Dermis microvascular lymphatic vessel endothelial cell (primary cell): ENCODE results near the gene R3HDM2. TPM values are rescaled to one million over a fixed set of nuclear protein-coding genes. Genes with fewer than 3 reads are reported as not detected.
"Not testable (repeated sequence)": the region's sequence is repeated elsewhere in the genome, so short reads cannot be mapped to it uniquely, and the experiment has no call there.

ENCODE experiments used
- DNase-seq, 2 donors: peaks; one replicate each; pipeline versions ENCODE4 v3.0.0 to v3.0.0-alpha.2; 2010; ENCODE audit warnings: low read depth in 2 of 2
- total RNA-seq: library from RNA; depleted of rRNA; stranded (reverse); fragments of >200 nt; gene quantifications from 2 replicates; pipeline ENCODE4 v1.2.1, GENCODE V29; 2014

The R3HDM2 gene
- total RNA-seq, 1 donor from 2014 or later = 3.1 TPM

DNA sequence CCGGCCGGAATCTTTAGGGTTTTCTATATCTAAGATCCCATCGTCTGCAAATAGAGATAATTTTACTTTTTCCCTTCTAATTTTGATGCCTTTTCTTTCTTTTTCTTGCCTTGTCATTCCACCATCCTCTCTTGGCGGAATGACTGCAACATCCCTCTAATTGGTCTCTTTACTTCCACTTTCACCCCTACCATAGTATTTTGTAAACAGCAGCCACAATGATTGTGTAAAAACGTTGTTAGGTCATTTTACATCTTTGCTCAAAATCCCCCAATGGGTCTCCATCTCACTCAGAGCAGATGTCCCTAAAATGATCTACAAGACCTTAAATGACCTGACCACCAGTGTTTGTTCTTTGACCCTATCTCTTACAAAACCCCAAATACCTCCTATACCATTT lies 99.9 kb downstream of the R3HDM2 start:
- DNase-seq = no peak

- no peak for DNase-seq
Measured at GRCh38 chr12:57329219-57329618, 101.6 kb downstream of the R3HDM2 start.

GRCh38 chr12:57325395-57325794 lies 105.4 kb downstream of the R3HDM2 start:
- no peak for DNase-seq

GRCh38 chr12:57323416-57323815 lies 107.4 kb downstream of the R3HDM2 start:
- no peak for DNase-seq

DNA sequence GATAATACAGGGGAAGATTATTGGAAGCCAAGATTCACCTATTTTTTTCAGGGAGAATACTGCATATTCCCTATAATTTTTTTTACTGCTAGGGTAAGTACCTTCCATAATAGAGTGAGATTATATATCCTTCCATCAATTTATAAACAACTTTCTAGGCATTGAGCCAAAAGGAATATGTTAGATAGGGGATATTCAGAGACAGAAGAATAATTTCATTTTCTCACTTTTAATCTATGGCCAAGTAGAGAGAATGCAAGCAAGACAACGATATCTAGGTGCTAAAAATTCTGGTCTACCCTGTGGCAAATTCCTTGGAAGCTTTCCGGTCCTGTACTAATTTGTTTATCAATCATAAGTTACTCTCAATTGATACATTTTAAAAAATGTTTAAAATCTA lies 110.2 kb downstream of the R3HDM2 start:
- DNase-seq = no peak

DNA sequence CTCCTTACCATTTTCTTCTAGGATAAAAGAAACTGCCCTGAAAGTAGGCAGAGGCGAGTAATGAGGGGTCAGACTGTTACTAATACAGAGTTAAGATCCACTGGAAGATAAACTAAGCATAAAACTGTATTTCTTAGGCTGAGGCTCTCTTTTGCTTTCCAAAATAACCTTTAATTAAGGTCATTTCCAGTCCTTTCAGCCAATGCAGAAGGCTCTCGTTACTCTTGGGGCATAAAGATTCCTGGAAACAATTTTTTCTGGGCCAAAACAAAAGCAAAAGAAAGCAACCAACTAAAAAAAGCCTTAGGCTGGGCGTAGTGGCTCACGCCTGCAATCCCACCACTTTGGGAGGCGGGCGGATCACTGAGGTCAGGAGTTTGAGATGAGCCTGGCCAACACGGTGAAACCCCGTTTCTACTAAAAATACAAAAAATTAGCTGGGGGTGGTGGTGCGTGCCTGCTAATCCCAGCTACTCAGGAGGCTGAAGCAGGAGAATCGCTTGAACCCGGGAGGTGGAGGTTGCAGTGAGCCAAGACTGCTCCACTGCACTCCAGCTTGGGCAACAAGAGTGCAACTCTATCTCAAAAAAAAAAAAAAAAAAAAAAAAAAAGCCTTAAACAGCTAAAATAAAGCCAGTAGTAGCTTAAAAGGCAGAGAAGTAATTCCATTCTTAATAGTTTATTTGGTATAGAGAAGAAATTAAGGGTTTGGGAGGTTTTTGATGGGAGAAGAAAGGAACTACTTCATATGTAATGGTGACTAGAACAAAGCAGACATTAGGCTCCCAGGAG lies 111.0 kb downstream of the R3HDM2 start:
- no peak for DNase-seq

DNA sequence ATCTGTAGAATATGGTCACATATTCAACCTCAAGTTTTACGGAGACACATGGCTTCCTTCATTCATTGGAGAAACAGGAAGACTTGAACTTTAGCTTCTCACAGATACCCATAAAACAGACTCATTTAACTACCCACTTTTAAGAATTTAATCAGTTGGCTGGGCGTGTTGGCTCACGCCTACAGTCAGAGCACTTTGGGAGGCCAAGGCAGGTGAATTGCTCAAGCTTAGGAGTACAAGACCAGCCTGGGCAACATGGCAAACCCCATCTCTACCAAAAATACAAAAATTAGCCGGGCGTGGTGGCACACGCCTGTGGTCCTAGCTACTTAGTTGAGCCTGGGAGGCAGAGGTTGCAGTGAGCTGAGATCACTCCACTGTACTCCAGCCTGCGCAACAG lies 115.2 kb downstream of the R3HDM2 start:
- no peak for DNase-seq

GRCh38 chr12:57312287-57312686 lies 118.6 kb downstream of the R3HDM2 start:
- DNase-seq = not testable (repeated sequence)

GRCh38 chr12:57309420-57309819 lies 121.4 kb downstream of the R3HDM2 start:
- DNase-seq = peak; percentile 41 to 45

- DNase-seq = no peak
Measured at GRCh38 chr12:57300961-57301584, 129.8 kb downstream of the R3HDM2 start.

DNA sequence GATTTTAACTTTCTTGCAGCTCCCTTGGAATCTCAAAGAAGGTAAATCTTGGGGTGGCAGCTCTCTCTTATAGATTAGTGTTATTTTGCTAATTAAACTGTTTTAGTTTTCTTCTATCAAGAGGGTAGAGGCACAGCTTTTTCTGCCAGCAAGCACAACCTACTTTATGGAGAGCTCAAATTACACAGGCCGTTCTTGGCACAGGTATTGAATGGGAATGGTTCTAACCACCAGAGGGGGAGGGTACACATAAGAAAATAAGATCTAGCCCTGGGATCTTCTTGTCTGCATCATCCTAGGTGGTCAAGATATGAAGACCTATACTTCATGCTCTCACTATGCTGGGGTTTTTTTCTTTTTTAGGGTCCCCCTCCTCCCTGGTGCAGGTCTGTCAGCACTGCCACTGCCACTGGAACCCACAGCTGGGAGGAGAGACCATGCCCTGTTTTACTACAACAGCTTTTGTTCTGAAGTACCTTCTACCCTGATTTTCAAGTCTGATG lies 131.3 kb downstream of the R3HDM2 start:
- DNase-seq = no peak

DNA sequence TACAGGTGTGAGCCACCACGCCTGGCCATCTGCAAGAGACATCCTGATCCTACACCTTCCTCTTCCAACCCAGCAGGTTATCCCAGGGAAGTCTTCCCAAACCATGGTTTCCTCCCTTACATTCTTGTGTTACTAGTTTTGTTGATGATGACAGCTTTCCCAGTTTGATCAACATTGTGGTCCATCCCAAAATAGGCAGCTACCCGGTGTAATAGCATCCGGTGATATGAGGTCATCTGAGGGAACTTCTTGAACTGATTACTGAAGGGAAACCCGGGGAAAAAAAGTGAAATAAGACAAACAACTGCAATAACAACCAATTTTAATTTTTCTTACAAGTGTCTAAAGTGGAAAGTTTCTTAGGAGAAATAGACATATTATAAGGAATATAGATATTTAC lies 134.6 kb downstream of the R3HDM2 start:
- DNase-seq = no peak

GRCh38 chr12:57282073-57282472 lies 148.8 kb downstream of the R3HDM2 start:
- DNase-seq = not testable (repeated sequence)

DNA sequence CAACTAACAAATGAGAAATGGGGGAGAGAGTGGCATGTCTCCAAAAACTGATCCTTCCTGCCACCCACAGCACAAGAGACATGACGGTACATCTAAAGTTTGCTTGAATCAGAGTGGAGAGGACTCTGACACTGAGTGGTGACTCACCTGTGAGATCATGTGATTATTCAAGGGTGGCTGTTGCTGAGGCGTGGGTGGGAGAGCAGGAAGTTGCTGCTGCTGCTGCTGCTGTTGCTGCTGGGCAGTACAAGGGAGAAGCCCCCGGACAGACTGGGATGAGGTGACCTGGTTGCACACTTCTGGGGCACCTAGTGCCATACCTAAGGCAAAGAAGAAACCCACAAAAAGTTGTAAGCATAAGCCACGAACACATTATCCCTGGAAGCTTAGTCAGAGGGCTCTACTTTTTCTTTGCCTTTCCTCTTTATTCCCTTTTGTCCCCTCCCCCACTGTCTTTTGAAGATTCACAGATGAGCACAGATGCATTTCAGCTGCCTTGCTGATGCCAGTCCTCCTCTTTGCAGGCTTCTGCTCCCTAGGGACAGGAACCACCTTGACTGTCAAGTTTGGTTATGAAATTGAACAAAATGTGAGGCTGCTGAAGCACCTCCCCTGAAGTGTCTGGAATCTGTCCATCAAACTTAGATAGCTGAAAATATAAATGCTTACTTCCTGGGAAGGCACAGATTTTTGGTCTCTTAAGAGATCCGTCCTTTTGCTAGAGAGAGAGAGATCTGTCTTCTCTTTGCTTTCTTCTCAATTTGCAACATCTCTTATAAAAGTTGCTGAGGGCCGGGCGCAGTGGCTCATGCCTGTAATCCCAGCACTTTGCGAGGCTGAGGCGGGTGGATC lies 150.4 kb downstream of the R3HDM2 start:
- peak; percentile 43 to 88 for DNase-seq

- DNase-seq = no peak
Measured at GRCh38 chr12:57278465-57279381, 152.1 kb downstream of the R3HDM2 start.

DNA sequence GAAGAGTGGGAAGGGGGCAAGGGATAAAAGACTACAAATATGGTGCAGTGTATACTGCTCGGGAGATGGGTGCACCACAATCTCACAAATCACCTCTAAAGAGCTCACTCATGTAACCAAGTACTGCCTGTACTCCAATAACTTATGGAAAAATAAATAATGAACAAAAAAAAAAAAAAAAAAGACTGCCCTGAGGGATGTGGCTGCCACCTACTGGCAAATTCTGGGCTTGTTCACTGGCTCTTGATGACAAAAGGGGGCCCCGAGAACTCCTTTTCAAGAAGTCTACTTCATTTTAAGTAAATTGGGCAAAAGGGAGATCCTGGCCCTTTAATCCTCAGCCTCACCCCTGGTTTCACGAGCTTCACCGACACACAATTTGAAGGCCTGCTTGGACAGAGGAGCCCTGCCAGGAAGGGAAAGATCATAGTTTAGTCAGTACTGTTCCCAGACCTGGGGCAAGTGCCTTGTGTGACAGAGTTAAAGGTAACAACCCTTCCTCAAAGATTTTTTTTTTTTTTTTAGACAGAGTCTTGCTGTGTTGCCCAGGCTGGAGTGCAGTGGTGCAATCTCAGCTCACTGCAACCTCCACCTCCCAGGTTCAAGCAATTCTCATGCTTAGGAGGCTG lies 153.8 kb downstream of the R3HDM2 start:
- peak; percentile 11 to 53 for DNase-seq

DNA sequence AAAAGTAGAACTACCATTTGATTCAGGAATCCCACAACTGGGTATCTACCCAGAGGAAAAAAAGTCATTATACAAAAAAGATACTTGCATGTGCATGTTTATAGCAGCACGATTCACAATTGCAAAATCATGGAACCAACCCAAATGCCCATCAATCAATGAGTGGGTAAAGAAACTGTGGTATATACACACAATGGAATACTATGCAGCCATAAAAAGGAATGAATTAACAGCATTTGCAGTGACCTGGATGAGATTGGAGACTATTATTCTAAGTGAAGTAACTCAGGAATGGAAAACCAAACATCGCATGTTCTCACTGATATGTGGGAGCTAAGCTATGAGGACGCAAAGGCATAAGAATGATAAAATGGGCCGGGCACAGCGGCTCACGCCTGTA lies 154.6 kb downstream of the R3HDM2 start:
- DNase-seq = not testable (repeated sequence)

GRCh38 chr12:57273516-57273915 lies 157.3 kb downstream of the R3HDM2 start:
- DNase-seq = no peak

DNA sequence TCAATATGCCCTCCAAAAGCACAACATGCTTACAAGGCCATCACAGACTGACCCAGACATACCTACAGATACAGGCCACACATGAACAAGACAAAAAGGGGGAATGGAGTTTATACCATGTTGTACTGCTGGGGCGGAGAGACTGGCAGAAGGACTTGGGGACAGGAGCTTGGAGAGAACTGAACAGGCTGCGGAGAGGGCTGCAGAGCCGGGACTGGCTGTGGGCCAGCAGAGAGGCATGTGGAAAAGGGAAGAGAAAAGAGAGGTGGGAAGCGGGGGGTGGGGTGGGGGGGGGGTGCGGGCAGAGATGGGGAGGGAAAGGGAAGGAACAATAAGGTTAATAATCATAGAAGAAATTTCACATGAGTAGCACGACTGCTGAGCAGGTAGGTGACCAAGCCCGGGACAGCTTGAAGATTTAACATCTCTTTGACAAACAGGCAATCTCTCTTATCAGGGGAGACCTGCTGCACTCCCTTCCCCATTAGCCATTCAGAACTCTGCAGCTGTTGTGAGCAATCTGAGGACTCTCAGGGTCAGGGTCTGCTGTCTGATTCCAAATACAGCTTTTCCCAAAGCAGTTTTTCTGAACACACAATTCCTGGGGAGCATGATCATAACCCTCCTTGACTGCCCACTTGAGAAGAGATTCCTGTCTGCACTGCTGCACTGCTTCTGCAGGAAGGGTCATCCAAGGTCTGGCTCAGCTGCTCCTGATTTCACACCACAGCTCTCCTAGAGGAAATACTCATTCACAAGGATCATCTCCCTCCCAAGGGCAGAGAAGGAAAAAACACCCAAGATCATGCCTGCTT lies 158.3 kb downstream of the R3HDM2 start:
- peak in 1 of 2 donors; percentile 42 for DNase-seq
